TTC549 (cell line): ENCODE data around the gene RNF215.

ENCODE experiments used
- FAIRE-seq: peaks from 2 replicates; lab custom pipeline; 2012; peaks lifted over from hg19 to GRCh38; lab: Jason Lieb, UNC

Gene RNF215

GRCh38 chr22:30393885-30394284, 6.7 kb upstream of the RNF215 start:
- FAIRE-seq = no peak

DNA sequence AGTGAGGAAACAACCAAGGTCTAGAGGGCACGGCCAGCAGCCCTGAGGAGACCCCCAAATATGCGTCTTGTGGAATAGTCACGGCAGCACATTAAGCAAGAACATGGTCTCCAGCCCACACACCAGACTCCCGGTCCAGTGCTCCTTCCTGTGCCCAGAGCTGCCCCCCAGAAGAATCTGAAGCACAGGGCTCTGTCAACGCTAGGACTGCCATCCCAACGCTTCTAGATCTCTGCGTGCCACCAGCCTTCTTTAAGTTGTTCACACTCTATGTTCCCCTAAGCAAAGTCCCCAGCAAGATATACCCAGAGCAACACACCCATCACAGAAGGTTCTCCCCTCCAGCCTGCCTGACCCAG, 6.1 kb upstream of the RNF215 start:
- no peak for FAIRE-seq

- FAIRE-seq = no peak
These were observed 5.6 kb upstream of the RNF215 start for GRCh38 chr22:30392661-30393321.

- no peak for FAIRE-seq
These were observed 3.9 kb upstream of the RNF215 start for GRCh38 chr22:30390974-30391691.

GRCh38 chr22:30386608-30386959, 627 bp downstream of the RNF215 start:
- FAIRE-seq = no peak

DNA sequence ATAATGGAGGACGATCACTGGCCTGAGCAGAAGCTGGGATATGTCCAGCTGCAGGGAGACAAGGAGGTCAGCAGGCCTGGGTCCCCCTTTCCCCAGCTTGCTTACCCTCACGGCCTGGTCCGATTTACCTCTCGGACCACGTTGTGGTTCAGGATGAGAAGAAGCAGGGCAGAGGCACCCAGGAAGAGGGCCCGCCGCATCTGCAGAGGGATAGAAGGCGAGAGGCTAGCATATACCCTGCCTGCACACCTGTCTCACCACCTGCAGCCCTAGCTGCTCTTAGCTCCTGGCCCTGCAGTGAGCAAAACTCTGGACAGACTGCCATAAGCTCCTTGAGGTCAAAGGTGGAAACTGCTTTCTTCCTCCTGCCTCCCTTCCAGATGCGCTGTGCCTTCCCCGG, 1.3 kb downstream of the RNF215 start:
- no peak for FAIRE-seq

- FAIRE-seq = no peak
These were observed 4.2 kb downstream of the RNF215 start for GRCh38 chr22:30383061-30383460.

- FAIRE-seq = no peak
These were observed 4.9 kb downstream of the RNF215 start for GRCh38 chr22:30382340-30382739.

GRCh38 chr22:30381264-30381663, 5.9 kb downstream of the RNF215 start:
- no peak for FAIRE-seq

DNA sequence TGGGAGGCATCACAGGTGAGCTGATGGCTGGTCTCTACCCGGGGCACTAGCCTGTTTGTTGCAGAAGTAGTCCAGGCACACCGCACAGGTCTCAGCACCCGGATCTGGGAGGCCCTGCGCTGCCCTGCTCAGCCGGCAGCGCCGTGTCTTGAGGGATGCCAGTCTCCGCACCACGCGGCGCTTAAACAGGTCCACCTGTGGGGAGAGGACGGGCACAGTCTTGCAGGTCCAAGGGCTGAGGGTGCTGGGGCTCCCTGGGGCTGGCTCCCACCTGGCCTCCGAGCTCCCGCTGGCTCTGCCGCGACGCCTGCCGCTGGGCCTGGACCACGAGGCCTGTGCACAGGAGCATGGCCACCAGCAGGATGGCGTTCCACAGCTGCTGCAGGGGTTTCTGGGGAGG, 7.2 kb downstream of the RNF215 start:
- no peak for FAIRE-seq

- FAIRE-seq = no peak
These were observed 11.8 kb downstream of the RNF215 start for GRCh38 chr22:30375312-30375849.

DNA sequence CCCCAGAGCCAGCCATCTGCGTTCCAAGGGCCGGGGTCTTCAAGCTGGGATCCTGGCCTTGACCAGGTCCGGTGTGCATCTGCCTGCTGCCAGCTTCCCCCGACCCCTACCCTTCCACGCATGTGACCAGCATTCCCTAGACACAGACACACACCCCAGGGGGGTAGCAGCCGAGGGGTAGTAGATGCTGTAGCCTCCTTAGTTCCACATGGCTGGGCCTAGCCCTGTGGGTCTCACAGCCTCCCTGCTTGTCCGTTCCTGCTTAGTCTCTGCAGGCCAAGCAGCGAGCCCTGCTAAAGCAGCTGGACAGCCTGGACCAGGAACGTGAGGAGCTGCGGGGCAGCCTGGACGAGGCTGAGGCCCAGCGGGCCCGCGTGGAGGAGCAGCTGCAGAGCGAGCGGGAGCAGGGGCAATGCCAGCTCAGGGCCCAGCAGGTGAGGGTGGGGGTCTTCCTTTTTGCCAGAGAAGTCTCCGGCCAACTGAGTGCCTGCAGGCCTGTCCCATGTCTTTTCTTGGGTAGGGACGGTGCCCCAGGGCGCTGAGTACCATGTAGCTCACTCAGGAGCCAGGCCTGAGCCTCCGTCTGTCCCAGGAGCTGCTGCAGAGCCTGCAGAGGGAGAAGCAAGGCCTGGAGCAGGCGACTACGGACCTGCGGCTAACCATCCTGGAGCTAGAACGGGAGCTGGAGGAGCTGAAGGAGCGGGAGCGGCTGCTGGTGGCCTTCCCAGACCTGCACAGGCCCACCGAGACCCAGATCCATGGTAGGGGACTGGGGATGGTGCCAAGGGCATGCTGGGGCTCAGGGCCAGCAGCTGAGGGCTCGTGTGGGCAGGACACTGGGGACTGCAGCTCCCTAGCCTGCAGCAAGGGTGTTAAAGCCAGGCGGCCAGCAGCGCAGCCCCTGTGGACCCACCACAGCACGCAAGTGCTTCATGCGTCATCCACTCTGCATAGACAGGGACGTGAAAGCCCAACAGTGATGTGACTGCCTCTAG, 13.6 kb downstream of the RNF215 start:
- no peak for FAIRE-seq

- FAIRE-seq = no peak
These were observed 14.3 kb downstream of the RNF215 start for GRCh38 chr22:30372915-30373314.

GRCh38 chr22:30371981-30372380, 15.2 kb downstream of the RNF215 start:
- FAIRE-seq = no peak

- no peak for FAIRE-seq
These were observed 15.9 kb downstream of the RNF215 start for GRCh38 chr22:30371321-30371720.

DNA sequence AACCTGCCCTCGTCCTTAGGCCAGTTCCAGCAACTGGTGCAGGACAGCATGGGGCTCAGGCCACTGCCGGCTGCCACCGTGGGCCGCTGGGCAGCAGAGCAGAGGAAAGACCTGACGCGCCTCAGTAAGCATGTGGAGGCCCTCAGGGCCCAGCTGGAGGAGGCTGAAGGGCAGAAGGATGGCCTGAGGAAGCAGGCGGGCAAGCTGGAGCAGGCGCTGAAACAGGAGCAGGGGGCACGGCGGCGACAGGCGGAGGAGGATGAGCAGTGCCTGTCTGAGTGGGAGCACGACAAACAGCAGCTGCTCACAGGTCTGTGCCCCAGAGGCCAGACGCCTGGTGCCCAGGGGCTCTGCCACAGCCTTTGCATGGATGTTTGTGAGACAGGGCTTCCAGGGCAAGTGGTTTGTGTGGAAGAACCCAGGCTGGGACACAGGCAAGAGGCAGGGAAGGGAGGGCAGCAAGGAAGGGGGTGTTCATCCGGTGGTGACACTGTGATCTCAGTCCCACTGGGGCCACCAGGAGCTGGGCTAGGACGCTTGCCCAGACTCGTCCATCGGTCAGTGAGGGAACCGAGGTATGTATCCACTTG, 16.5 kb downstream of the RNF215 start:
- FAIRE-seq = no peak

GRCh38 chr22:30368420-30368819, 18.8 kb downstream of the RNF215 start:
- no peak for FAIRE-seq

- FAIRE-seq = no peak
These were observed 21.3 kb downstream of the RNF215 start for GRCh38 chr22:30365891-30366290.

DNA sequence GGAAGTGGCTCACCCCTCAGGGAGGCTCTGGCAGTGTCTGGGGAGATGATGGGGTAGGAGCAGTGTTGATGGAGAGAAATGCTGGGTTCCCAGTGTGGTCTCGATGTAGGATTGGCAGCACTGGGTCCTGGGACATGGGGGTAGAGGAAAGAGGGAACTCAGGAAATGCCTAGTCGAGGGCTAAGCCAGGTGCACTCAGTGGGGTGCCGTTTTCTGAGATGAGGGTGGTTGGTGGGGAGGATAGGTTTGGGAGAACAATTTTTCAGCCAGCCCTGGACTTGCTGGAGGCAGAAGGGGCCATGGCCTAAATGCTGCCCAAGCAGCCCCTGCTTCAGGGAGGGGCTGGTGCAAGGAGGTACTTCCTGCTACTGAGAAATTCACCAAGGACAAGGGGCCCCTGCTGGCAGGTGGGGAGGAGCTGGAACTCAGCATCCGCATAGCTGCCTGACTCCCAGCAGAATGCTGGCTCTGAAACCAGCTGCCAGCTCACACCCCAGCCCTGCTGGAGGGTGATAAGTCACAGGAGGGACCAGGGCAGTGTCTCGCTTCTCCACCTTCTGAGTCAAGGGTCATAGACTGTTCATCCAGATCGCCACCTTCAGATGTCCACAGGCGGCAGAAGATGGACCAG, 24.4 kb downstream of the RNF215 start:
- FAIRE-seq = no peak

- FAIRE-seq = no peak
These were observed 25.1 kb downstream of the RNF215 start for GRCh38 chr22:30361916-30362650.

DNA sequence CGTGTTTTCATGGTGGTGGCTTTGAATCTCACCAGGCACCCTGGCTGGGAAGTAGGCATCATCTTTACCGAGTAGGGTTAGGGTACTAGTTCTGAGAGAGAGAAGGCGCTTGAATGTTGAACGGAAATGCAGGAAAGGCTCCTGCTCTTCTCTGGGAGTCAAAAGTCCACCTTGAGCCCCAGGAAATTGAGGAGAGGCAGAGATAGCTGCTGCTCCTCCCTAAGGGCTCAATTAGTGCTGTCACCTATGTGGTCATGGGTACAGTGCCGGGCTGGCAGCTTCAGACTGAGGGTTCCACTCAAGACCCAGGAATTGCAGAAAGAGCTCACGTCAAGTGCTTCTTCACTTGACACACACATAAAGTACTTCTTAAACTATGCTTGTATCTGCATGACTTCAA, 28.7 kb downstream of the RNF215 start:
- no peak for FAIRE-seq
